GM23338 (cell line): ENCODE results near the gene MRPS10. TPM values are rescaled to one million over a fixed set of nuclear protein-coding genes. Genes with fewer than 3 reads are reported as not detected.

Source experiments
- ATAC-seq: fragments of 200-7000 bp; cut with Tn5 transposase; 3 replicates; pipeline ENCODE4 v1.9.1; 2020
- DNase-seq: peaks from one replicate; pipeline ENCODE4 v3.0.0-alpha.2; 2015; ENCODE audit warnings: low spot score
- H2AFZ ChIP-seq: fragments of 200-600 bp; sonication (generic); 2 replicates; pipeline ENCODE4 v1.8.0; 2016; ENCODE audit warnings: antibody characterized with exemption, mild to moderate bottlenecking, moderate library complexity
- H3F3A ChIP-seq: fragments of 200-600 bp; sonication (generic); replicated peaks from 2 replicates; pipeline ENCODE4 v1.8.0; 2017; ENCODE audit warnings: antibody characterized with exemption, mixed run types, low read depth
- H3K27ac ChIP-seq: fragments of 200-600 bp; sonication (generic); 2 replicates; pipeline ENCODE4 v1.6.1; 2016; ENCODE audit warnings: low read depth
- H3K27me3 ChIP-seq: fragments of 200-600 bp; sonication (generic); 2 replicates; pipeline ENCODE4 v1.8.0; 2016; ENCODE audit warnings: mild to moderate bottlenecking, mixed run types, moderate library complexity; ENCODE audit not compliant: insufficient read depth
- H3K36me3 ChIP-seq: fragments of 200-600 bp; sonication (generic); 2 replicates; pipeline ENCODE4 v1.8.0; 2016; ENCODE audit warnings: mild to moderate bottlenecking; ENCODE audit not compliant: insufficient read depth
- H3K4me1 ChIP-seq: fragments of 200-600 bp; sonication (generic); 2 replicates; pipeline ENCODE4 v1.8.0; 2016; ENCODE audit warnings: mild to moderate bottlenecking, moderate library complexity; ENCODE audit not compliant: insufficient read depth
- H3K4me2 ChIP-seq: fragments of 200-600 bp; sonication (generic); 2 replicates; pipeline ENCODE4 v1.7.1; 2017; ENCODE audit warnings: mixed run types
- H3K4me3 ChIP-seq: fragments of 200-600 bp; sonication (generic); 2 replicates; pipeline ENCODE4 v1.6.1; 2016; ENCODE audit warnings: mixed run types
- H3K79me2 ChIP-seq: fragments of 200-600 bp; sonication (generic); replicated peaks from 2 replicates; pipeline ENCODE4 v1.8.0; 2017; ENCODE audit warnings: mild to moderate bottlenecking; ENCODE audit not compliant: insufficient read depth
- H3K9me2 ChIP-seq: fragments of 200-600 bp; sonication (generic); 2 replicates; pipeline ENCODE4 v1.8.0; 2017; ENCODE audit not compliant: insufficient read depth
- H4K20me1 ChIP-seq: fragments of 200-600 bp; sonication (generic); replicated peaks from 2 replicates; pipeline ENCODE4 v1.8.0; 2017; ENCODE audit warnings: mild to moderate bottlenecking; ENCODE audit not compliant: insufficient read depth
- H3K27ac Mint-ChIP-seq: 2 replicates; pipeline ENCODE4 v1.8.0; 2020; ENCODE audit warnings: inconsistent platforms, mild to moderate bottlenecking, moderate library complexity, mixed read lengths
- H3K27me3 Mint-ChIP-seq: 3 replicates; pipeline ENCODE4 v1.8.0; 2022; ENCODE audit warnings: low read depth, mild to moderate bottlenecking, moderate library complexity, mixed read lengths, inconsistent platforms; ENCODE audit not compliant: insufficient read depth, poor library complexity
- H3K36me3 Mint-ChIP-seq: 3 replicates; pipeline ENCODE4 v1.8.0; 2021; ENCODE audit warnings: low read depth, mild to moderate bottlenecking, inconsistent platforms, moderate library complexity, mixed read lengths
- H3K4me1 Mint-ChIP-seq: 3 replicates; pipeline ENCODE4 v1.8.0; 2020; ENCODE audit warnings: mild to moderate bottlenecking, inconsistent platforms, mixed read lengths
- H3K4me3 Mint-ChIP-seq: 3 replicates; pipeline ENCODE4 v1.8.0; 2021; ENCODE audit warnings: moderate library complexity, mild to moderate bottlenecking, inconsistent platforms, mixed read lengths
- H3K9me3 Mint-ChIP-seq: 3 replicates; pipeline ENCODE4 v1.8.0; 2020; ENCODE audit warnings: moderate library complexity, mild to moderate bottlenecking, inconsistent platforms, mixed read lengths
- CREB1 ChIP-seq: fragments of 250-450 bp; sonication (Bioruptor Pico); IDR thresholded peaks from 2 replicates; pipeline ENCODE4 v1.5.0; 2020; ENCODE audit warnings: low read depth, mild to moderate bottlenecking, moderate library complexity
- CTCF ChIP-seq, 2 experiments: fragments of 200-600 bp in 1 of 2; sonication (generic) in 1 of 2; conservative IDR thresholded peaks; 2 replicates each; pipeline versions ENCODE4 v1.5.1 to v1.6.1; 2016 to 2017; ENCODE audit warnings: antibody characterized with exemption in 2 of 2, low read depth in 2 of 2, mild to moderate bottlenecking in 2 of 2, moderate library complexity in 1 of 2
- EZH2 ChIP-seq: fragments of 200-600 bp; sonication (generic); IDR thresholded peaks from one replicate; pipeline ENCODE4 v1.8.0; 2017; ENCODE audit warnings: antibody characterized with exemption, mild to moderate bottlenecking, low read depth; ENCODE audit not compliant: unreplicated experiment
- EZH2phosphoT487 ChIP-seq: fragments of 200-600 bp; sonication (generic); IDR thresholded peaks from one replicate; pipeline ENCODE4 v1.8.1; 2018; ENCODE audit warnings: antibody characterized with exemption; ENCODE audit not compliant: unreplicated experiment
- JUNB ChIP-seq: IDR thresholded peaks from one replicate; pipeline ENCODE4 v1.6.1; 2016; ENCODE audit warnings: antibody characterized with exemption; ENCODE audit not compliant: unreplicated experiment
- NANOG ChIP-seq: IDR thresholded peaks from 2 replicates; pipeline ENCODE4 v1.6.1; 2016; ENCODE audit warnings: antibody characterized with exemption, borderline replicate concordance
- POLR2AphosphoS5 ChIP-seq: IDR thresholded peaks from 2 replicates; pipeline ENCODE4 v1.6.1; 2016; ENCODE audit warnings: antibody characterized with exemption, low read depth
- REST ChIP-seq: IDR thresholded peaks from one replicate; pipeline ENCODE4 v1.6.1; 2018; ENCODE audit warnings: antibody characterized with exemption; ENCODE audit not compliant: unreplicated experiment
- STAT1 ChIP-seq: IDR thresholded peaks from one replicate; pipeline ENCODE4 v1.6.1; 2016; ENCODE audit warnings: antibody characterized with exemption; ENCODE audit not compliant: unreplicated experiment
- ZNF114 ChIP-seq: fragments of 250-450 bp; sonication (Bioruptor Pico); IDR thresholded peaks from 2 replicates; pipeline ENCODE4 v1.5.0; 2020; ENCODE audit warnings: mild to moderate bottlenecking, moderate library complexity
- ZNF331 ChIP-seq: fragments of 250-450 bp; sonication (Bioruptor Pico); IDR thresholded peaks from 2 replicates; pipeline ENCODE4 v1.5.0; 2020; ENCODE audit warnings: low read depth, mild to moderate bottlenecking, moderate library complexity
- polyA plus RNA-seq: library from polyadenylated mRNA; unstranded; fragments of >200 nt; fragmentation: Nextera tagmentation; extraction: Ambion mirVana; gene quantifications from 2 replicates; pipeline ENCODE4 v1.2.1, GENCODE V29; 2016
- total RNA-seq: library from RNA; depleted of rRNA; stranded (reverse); fragments of >200 nt; shearing (Covaris generic); gene quantifications from 2 replicates; pipeline ENCODE4 v1.2.3, GENCODE V29; 2014
- TF ChIP-seq, protein P1 (sequence below): IDR thresholded peaks from 2 replicates; pipeline ENCODE4 v1.6.1; 2016; ENCODE audit warnings: antibody characterized with exemption

MRPS10 gene
- total and polyA plus RNA-seq, 2 experiments from 2014 or later, result 36.2 to 42.7 TPM

DNA sequence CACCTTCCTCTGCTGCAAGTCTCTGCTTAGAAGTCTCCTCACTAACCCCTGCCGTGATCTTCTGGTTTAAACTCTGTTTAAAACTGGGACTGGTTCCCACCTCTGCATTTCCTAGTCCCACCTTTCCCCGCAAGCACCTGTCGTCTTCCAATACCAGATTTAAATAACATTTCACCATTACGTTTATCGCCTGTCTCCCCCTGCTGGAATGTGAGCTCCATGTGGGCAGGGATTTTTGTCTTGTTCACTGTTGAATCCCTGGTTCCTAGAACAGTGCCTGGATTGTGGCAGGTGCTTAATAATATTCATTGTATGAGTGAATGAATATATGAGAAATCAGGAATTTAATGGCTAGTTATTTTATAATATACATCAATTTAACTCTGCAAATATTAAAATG, 41.8 kb downstream of the MRPS10 start:
- Mint-ChIP-seq H3K4me1 (peaks cover 40% of the 10 kb centered on the region), H3K36me3 (no peaks in the 10 kb centered on the region), H3K9me3 (no peaks in the 10 kb centered on the region), H3K4me3 (no peak overlapping the region; the same call in 2 of the 3 replicates), H3K27me3 (peaks cover 10% of the 10 kb centered on the region), H3K27ac (peak overlapping the region; percentile 2; the same call in 1 of the 2 replicates)
- TF ChIP-seq POLR2AphosphoS5 (no peak), CTCF (conservative IDR thresholded peaks at IDR 0.05; ENCODE audit: low read depth in 2 of 2) (peak; percentile 77 to 86)
- no peak overlapping the region for H3K27ac ChIP-seq
- H3K4me3 ChIP-seq, result no peak overlapping the region
- H3K79me2 ChIP-seq, result no peaks in the 10 kb centered on the region
- no peak overlapping the region for H3K4me2 ChIP-seq
- no peaks in the 10 kb centered on the region for H3K36me3 ChIP-seq
- H3K9me2 ChIP-seq, result no peaks in the 10 kb centered on the region
- no peaks in the 10 kb centered on the region for H4K20me1 ChIP-seq
- DNase-seq (peak; percentile 82), ATAC-seq (no peak)
- H3K27me3 ChIP-seq, result no peaks in the 10 kb centered on the region
- H3K4me1 ChIP-seq, result peaks cover 27% of the 10 kb centered on the region
- H2AFZ ChIP-seq, result no peak overlapping the region; the same call in 1 of the 2 replicates
- peaks cover 19% of the 10 kb centered on the region for H3F3A ChIP-seq

GRCh38 chr6:42173101-42173500, 44.6 kb downstream of the MRPS10 start, which contains the start of gene GUCA1A:
Gene GUCA1A (plus strand): TSS chr6:42173364. CDS start chr6:42173614, 250 bp downstream.
- Histone ChIP-seq H3K4me2 (no peak within 1 kb of the TSS), H3K4me1 (peaks cover 17% of the 10 kb centered on the region), H3F3A (peaks cover 13% of the 10 kb centered on the region; the same call in 1 of the 2 replicates), H4K20me1 (no peaks in the 10 kb centered on the region), H3K27ac (no peak within 1 kb of the TSS), H2AFZ (no peak within 1 kb of the TSS), H3K79me2 (no peaks in the 10 kb centered on the region), H3K36me3 (no peaks in the 10 kb centered on the region), H3K4me3 (no peak within 1 kb of the TSS), H3K9me2 (no peaks in the 10 kb centered on the region), H3K27me3 (no peaks in the 10 kb centered on the region)
- no peak within 1 kb of the TSS for H3K27ac Mint-ChIP-seq
- H3K9me3 Mint-ChIP-seq, result no peaks in the 10 kb centered on the region
- H3K4me1 Mint-ChIP-seq, result peaks cover 24% of the 10 kb centered on the region
- no peaks in the 10 kb centered on the region for H3K36me3 Mint-ChIP-seq
- H3K27me3 Mint-ChIP-seq, result no peaks in the 10 kb centered on the region
- DNase-seq (no peak), ATAC-seq (no peak)
- no peak within 1 kb of the TSS for H3K4me3 Mint-ChIP-seq
- TF ChIP-seq, protein P1, sequence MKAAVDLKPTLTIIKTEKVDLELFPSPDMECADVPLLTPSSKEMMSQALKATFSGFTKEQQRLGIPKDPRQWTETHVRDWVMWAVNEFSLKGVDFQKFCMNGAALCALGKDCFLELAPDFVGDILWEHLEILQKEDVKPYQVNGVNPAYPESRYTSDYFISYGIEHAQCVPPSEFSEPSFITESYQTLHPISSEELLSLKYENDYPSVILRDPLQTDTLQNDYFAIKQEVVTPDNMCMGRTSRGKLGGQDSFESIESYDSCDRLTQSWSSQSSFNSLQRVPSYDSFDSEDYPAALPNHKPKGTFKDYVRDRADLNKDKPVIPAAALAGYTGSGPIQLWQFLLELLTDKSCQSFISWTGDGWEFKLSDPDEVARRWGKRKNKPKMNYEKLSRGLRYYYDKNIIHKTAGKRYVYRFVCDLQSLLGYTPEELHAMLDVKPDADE, result no peak
- no peak for TF ChIP-seq REST
- no peak for TF ChIP-seq CTCF (conservative IDR thresholded peaks at IDR 0.05; ENCODE audit: low read depth in 2 of 2)
- no peak for TF ChIP-seq STAT1
- no peak for TF ChIP-seq CREB1 (CRISPR knock-in tag)
- no peak for TF ChIP-seq JUNB
- TF ChIP-seq ZNF114 (CRISPR knock-in tag), result no peak
- TF ChIP-seq EZH2phosphoT487, result no peak
- TF ChIP-seq NANOG, result no peak
- no peak for TF ChIP-seq POLR2AphosphoS5
- TF ChIP-seq EZH2, result no peak
- TF ChIP-seq ZNF331 (CRISPR knock-in tag), result no peak
